ENCODE measurements around the gene BATF.
A peak's percentile ranks its signal among the peaks of the same experiment; 100 is the strongest.
"Not testable (repeated sequence)": the region's sequence is repeated elsewhere in the genome, so short reads cannot be mapped to it uniquely, and the experiment has no call there.

BATF gene

GRCh38 chr14:75522224-75522982 is at the start of gene BATF:
Gene BATF (plus strand): TSS chr14:75522469. CDS start chr14:75522683, 214 bp downstream.
- peak; percentile 63 for DNase-seq (ENCODE audit: low read depth)

GRCh38 chr14:75474127-75474526 is 48.1 kb upstream of the BATF start:
- not testable (repeated sequence) for DNase-seq (ENCODE audit: low read depth)

- DNase-seq (ENCODE audit: low read depth) = no peak
Measured at GRCh38 chr14:75476274-75476995, 45.8 kb upstream of the BATF start.

GRCh38 chr14:75477881-75478280 is 44.4 kb upstream of the BATF start:
- DNase-seq (ENCODE audit: low read depth) = no peak

GRCh38 chr14:75479770-75480600 is 42.3 kb upstream of the BATF start:
- no peak for DNase-seq (ENCODE audit: low read depth)

- DNase-seq (ENCODE audit: low read depth) = no peak
Measured at GRCh38 chr14:75482366-75482765, 39.9 kb upstream of the BATF start.

GRCh38 chr14:75484711-75485429 is 37.4 kb upstream of the BATF start:
- DNase-seq (ENCODE audit: low read depth) = no peak

GRCh38 chr14:75486318-75486717 is 36.0 kb upstream of the BATF start:
- DNase-seq (ENCODE audit: low read depth) = no peak

- DNase-seq (ENCODE audit: low read depth) = no peak
Measured at GRCh38 chr14:75487155-75487671, 35.1 kb upstream of the BATF start.

- DNase-seq (ENCODE audit: low read depth) = no peak
Measured at GRCh38 chr14:75489480-75489837, 32.8 kb upstream of the BATF start.

GRCh38 chr14:75491376-75491978 is 30.8 kb upstream of the BATF start:
- no peak for DNase-seq (ENCODE audit: low read depth)

GRCh38 chr14:75492832-75493591 is 29.3 kb upstream of the BATF start:
- no peak for DNase-seq (ENCODE audit: low read depth)

GRCh38 chr14:75493592-75494087 is 28.6 kb upstream of the BATF start:
- DNase-seq (ENCODE audit: low read depth) = no peak

- DNase-seq (ENCODE audit: low read depth) = no peak
Measured at GRCh38 chr14:75494896-75495295, 27.4 kb upstream of the BATF start.

GRCh38 chr14:75495399-75495798 is 26.9 kb upstream of the BATF start:
- no peak for DNase-seq (ENCODE audit: low read depth)

- no peak for DNase-seq (ENCODE audit: low read depth)
Measured at GRCh38 chr14:75495882-75496281, 26.4 kb upstream of the BATF start.

GRCh38 chr14:75496755-75497154 is 25.5 kb upstream of the BATF start:
- DNase-seq (ENCODE audit: low read depth) = no peak

- no peak for DNase-seq (ENCODE audit: low read depth)
Measured at GRCh38 chr14:75497191-75497590, 25.1 kb upstream of the BATF start.

GRCh38 chr14:75497701-75498100 is 24.6 kb upstream of the BATF start:
- no peak for DNase-seq (ENCODE audit: low read depth)

- DNase-seq (ENCODE audit: low read depth) = no peak
Measured at GRCh38 chr14:75499084-75499875, 23.0 kb upstream of the BATF start.

Data from activated T-helper 9 cell treated with anti-CD3 and anti-CD28 coated beads, Interleukin-2, amount 50 U/mL, for 16 hours (primary cell).